Measurements from ENCODE around the gene GSTP1.
"Not testable (repeated sequence)": the region's sequence is repeated elsewhere in the genome, so short reads cannot be mapped to it uniquely, and the experiment has no call there.

GSTP1 gene

DNA sequence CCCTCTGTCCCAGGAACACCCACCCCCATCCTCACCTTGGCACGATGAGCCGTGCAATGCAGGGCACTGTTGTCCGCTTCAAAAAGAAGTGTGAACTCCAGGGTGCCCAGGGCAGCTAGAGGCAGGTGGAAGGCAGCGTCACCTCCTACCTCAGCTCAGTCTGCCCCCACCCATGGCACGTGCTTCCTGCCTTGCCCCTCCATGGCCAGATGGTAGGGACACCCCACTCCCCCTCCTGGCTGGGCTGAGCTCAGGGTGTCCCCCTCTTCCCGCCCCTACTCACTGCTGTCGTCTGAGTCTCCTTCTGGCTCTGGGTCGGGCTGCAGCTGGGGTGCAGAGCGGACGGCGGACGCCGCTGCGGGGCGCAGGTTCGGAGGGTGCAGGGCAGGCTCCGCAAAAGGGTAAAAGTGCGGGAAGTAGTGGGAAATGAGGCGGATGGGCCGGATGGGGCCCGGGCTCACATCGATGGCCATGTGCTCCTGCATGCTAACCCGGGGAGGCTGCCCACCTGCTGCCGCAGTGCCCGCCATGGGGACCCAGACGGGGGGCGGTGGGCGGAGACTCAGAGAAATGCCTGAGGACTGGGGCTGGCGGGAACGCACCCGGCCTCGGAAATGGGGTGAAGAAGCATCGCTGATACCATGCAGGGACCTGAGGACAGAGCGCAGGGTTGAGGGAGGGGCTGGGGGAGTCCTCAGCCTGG lies 32.3 kb downstream of the GSTP1 start:
- POLR2A ChIA-PET (ENCODE audit: low non-redundant PET) = no interaction called here
- TF ChIP-seq, protein P1, sequence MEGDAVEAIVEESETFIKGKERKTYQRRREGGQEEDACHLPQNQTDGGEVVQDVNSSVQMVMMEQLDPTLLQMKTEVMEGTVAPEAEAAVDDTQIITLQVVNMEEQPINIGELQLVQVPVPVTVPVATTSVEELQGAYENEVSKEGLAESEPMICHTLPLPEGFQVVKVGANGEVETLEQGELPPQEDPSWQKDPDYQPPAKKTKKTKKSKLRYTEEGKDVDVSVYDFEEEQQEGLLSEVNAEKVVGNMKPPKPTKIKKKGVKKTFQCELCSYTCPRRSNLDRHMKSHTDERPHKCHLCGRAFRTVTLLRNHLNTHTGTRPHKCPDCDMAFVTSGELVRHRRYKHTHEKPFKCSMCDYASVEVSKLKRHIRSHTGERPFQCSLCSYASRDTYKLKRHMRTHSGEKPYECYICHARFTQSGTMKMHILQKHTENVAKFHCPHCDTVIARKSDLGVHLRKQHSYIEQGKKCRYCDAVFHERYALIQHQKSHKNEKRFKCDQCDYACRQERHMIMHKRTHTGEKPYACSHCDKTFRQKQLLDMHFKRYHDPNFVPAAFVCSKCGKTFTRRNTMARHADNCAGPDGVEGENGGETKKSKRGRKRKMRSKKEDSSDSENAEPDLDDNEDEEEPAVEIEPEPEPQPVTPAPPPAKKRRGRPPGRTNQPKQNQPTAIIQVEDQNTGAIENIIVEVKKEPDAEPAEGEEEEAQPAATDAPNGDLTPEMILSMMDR (conservative IDR thresholded peaks at IDR 0.05; ENCODE audit: low read depth) = peak; percentile 9; the same call in 1 of the 2 replicates
- CTCF ChIA-PET = interaction anchor here (0.7 to 1.1 kb wide), 2 partner anchors 23 to 43 kb away, joined by 3 to 4 read pairs; no protein-coding TSS in a partner anchor
- no peak for DNase-seq (ENCODE audit: low spot score)
- H3K27ac ChIP-seq = no peak overlapping the region

GRCh38 chr11:67616431-67617242 lies 33.0 kb downstream of the GSTP1 start:
- CTCF ChIA-PET = interaction anchor here (0.7 to 1.1 kb wide), 2 partner anchors 22 to 43 kb away, joined by 3 to 4 read pairs; no protein-coding TSS in a partner anchor
- no peak overlapping the region for H3K27ac ChIP-seq
- POLR2A ChIA-PET (ENCODE audit: low non-redundant PET) = no interaction called here
- TF ChIP-seq, protein P1 (conservative IDR thresholded peaks at IDR 0.05; ENCODE audit: low read depth) = no peak
- no peak for DNase-seq (ENCODE audit: low spot score)

- H3K27ac ChIP-seq = no peak overlapping the region
- POLR2A ChIA-PET (ENCODE audit: low non-redundant PET) = no interaction called here
- TF ChIP-seq, protein P1 (conservative IDR thresholded peaks at IDR 0.05; ENCODE audit: low read depth) = no peak
- no peak for DNase-seq (ENCODE audit: low spot score)
- CTCF ChIA-PET = interaction anchor here (0.9 kb wide), 1 partner anchor 12 kb away, joined by 5 read pairs; the partner anchor contains the start of gene NUDT8
Observed at GRCh38 chr11:67617243-67617953, 33.8 kb downstream of the GSTP1 start.

- DNase-seq (ENCODE audit: low spot score); H3K27ac ChIP-seq; POLR2A ChIA-PET (ENCODE audit: low non-redundant PET); CTCF ChIA-PET: not testable (repeated sequence)
Observed at GRCh38 chr11:67618901-67619659, 35.5 kb downstream of the GSTP1 start.

GRCh38 chr11:67619683-67620618 lies 36.3 kb downstream of the GSTP1 start:
- DNase-seq (ENCODE audit: low spot score); H3K27ac ChIP-seq; POLR2A ChIA-PET (ENCODE audit: low non-redundant PET); CTCF ChIA-PET: not testable (repeated sequence)

GRCh38 chr11:67620621-67621020 lies 37.0 kb downstream of the GSTP1 start:
- POLR2A ChIA-PET (ENCODE audit: low non-redundant PET); CTCF ChIA-PET; H3K27ac ChIP-seq; DNase-seq (ENCODE audit: low spot score): not testable (repeated sequence)

DNA sequence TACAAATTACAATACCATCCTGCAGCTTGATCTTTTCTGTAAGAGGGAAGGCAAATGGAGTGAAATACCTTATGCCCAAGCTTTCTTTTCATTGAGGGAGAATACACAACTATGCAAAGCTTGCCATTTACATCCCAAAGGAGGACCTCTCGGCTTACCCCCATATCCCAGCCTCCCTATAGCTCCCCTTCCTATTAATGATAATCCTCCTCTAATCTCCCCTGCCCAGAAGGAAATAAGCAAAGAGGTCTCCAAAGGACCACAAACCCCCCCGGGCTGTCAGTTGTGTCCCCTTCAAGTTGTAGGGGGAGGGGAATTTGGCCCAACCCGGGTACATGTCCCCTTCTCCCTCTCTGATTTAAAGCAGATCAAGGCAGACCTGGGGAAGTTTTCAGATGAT lies 38.3 kb downstream of the GSTP1 start:
- CTCF ChIA-PET; H3K27ac ChIP-seq; DNase-seq (ENCODE audit: low spot score); POLR2A ChIA-PET (ENCODE audit: low non-redundant PET): not testable (repeated sequence)

DNA sequence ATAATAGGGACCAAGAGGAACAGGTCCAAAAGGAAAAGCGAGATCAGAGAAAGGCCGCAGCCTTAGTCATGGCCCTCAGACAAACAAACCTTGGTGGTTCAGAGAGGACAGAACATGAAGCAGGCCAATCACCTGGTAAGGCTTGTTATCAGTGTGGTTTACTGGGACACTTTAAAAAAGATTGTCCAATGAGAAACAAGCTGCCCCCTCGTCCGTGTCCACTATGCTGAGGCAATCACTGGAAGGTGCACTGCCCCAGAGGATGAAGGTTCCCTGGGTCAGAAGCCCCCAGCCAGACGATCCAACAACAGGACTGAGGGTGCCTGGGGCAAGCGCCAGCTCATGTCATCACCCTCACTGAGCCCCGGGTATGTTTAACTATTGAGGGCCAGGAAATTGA lies 39.3 kb downstream of the GSTP1 start:
- H3K27ac ChIP-seq; POLR2A ChIA-PET (ENCODE audit: low non-redundant PET); DNase-seq (ENCODE audit: low spot score); CTCF ChIA-PET: not testable (repeated sequence)

DNA sequence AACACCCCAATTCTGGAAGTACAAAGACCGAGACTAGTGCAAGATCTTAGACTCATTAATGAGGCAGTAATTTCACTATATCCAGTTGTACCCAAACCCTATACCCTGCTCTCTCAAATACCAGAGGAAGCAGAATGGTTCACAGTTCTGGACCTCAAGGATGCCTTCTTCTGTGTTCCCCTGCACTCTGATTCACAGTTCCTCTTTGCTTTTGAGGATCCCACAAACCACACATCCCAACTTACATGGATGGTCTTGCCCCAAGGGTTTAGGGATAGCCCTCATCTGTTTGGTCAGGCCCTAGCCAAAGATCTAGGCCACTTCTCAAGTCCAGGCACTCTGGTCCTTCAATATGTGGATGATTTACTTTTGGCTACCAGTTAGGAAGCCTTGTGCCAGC lies 40.2 kb downstream of the GSTP1 start:
- POLR2A ChIA-PET (ENCODE audit: low non-redundant PET); DNase-seq (ENCODE audit: low spot score); CTCF ChIA-PET; H3K27ac ChIP-seq: not testable (repeated sequence)

- CTCF ChIA-PET = interaction anchor here (0.8 kb wide), 2 partner anchors 12 to 88 kb away, joined by 3 read pairs; no protein-coding TSS in a partner anchor
- DNase-seq (ENCODE audit: low spot score); POLR2A ChIA-PET (ENCODE audit: low non-redundant PET); H3K27ac ChIP-seq: not testable (repeated sequence)
Observed at GRCh38 chr11:67626131-67626833, 42.7 kb downstream of the GSTP1 start.
